Globus pallidus (tissue), 1 donor: ENCODE results near the gene GDPD5.

Experiments
- DNase-seq: peaks from one replicate; pipeline ENCODE4 v3.0.0-alpha.2; 2015; ENCODE audit warnings: low spot score

GDPD5 gene

DNA sequence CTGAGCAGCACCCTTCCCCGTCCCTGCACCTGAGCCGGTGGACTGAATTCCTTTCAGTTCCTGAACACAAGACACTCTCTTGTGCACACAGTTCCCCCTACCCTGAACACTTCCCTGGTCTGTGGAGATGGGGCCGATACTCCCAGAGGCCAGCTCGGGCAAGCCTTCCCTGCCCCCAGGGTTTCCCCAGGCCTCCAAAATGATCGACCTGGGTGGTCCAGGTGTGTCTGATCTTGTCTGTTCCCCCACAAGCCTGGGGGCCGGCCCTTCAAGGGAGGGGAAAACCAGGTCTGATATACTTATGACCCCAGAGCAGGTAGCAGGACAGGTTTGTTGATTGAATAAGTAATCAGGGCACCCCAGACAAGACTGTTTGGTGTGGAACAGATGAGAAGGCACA lies 52.1 kb downstream of the GDPD5 start:
- DNase-seq: no peak

- DNase-seq: no peak
Observed at GRCh38 chr11:75472081-75472732, 53.5 kb downstream of the GDPD5 start.

DNA sequence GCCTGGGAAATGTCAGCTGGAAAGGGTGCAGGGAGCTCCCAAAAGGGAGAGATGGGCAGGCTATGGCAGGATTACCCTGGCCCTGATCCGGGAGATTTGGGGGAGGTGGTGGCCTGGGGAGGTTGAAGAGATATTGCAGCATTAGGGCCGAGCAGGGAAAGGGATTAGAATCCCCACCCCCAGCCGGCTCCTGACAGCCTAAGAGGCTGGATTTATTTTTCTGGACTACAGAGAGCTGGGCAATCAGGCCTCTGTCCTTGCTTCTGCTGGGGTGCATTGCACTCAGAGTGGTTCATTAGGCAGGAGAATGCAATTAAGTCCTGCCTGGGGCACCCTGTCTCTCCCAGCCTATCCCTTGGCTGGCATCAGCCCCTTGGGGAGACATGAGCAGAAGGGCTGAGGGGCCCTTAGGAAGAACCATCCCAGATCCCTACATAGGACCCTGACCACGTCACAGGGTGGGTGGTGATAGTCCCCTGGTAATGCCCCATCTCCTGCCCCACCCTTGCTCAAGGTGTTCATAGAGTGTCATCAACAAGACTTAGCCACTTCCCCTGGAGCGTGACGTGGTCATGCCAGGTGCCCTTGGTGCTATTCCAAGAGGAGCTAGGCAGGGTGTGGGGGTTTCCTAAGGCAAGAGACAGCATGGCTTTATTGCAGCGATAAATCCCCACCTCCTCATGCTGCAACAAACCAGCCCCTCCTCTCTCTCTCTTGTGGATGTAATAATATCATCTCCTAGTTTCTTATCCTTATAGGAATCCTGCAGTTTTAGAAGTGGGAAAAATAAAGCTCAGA lies 54.4 kb downstream of the GDPD5 start:
- no peak for DNase-seq

DNA sequence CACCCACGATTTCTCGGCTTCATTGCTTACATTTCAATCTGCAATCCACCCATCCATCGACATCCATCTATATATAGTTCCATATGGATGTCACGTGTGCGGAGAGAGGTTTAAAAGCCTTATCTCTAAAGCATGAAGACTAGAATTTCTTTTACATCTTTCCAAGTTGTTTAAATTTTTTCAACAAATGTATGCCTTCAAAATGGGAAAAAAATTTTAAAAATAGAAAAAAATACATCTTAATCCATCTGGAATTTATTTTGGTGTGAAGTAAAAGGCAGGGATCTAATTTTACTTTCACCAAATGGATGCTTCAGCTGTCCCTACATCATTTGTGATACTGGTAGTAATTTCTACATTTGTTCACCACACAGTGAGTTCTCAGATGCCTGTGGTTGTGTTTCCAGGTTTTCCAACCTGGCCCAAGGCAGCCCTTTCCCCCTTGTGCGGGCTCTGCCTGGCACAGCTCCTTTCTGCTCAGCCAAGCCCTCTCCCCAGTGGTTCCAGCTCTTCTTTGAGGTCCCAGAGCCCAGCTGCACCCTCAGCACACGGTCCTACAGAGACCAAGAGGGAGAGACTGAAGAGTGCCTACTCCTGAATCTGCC lies 55.2 kb downstream of the GDPD5 start:
- DNase-seq: no peak

DNA sequence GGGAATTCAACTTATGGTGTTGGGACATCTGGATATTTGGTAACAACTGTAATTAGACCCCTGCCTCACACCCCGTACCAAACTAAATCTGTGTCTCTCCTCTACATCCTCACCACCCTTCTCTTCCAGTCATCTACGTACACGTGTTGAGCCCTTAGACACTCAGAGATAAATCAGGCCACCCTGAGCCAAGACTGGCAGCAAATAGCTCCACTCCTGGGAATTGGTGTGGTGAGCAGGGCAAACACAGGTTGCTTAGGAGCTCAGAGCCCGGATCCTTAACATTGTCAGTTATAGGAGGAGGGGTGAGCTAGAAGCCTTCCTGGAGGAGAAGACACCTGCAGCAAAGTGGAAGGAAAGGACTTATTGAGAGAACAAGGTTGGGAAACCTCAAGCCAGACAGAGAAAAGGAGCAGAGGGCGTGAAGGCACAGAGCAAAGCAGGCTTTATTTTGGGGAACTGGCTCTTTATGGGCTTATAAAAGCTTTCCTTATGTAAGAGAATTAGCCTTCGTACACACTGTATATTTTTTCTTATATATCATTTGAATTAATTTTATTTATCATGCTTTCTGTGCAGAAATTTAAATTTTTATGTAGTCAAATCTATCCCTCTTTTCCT lies 55.8 kb downstream of the GDPD5 start:
- DNase-seq: no peak

GRCh38 chr11:75468534-75469340 lies 57.0 kb downstream of the GDPD5 start:
- no peak for DNase-seq

GRCh38 chr11:75467881-75468280 lies 57.9 kb downstream of the GDPD5 start:
- DNase-seq: no peak

DNA sequence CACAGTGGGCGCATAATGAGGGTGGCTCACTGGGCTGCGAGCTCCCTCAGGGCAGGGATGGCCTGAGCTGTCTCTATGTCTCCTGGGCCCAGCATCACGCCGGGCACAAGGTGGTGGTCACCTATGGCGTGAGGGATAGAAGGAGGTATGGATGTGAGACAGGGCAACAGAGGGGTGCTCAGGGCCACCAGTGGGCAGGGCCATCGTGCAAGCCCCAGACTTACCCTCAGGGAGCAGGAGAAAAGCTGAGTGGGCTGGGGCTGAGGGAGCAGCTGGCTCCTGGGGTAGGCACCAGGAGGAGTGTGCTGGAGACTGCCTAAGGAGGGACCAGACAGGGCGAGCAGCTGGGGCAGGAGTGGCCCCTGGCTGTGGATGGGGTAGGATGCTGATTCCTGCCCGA lies 58.4 kb downstream of the GDPD5 start:
- DNase-seq: no peak

DNA sequence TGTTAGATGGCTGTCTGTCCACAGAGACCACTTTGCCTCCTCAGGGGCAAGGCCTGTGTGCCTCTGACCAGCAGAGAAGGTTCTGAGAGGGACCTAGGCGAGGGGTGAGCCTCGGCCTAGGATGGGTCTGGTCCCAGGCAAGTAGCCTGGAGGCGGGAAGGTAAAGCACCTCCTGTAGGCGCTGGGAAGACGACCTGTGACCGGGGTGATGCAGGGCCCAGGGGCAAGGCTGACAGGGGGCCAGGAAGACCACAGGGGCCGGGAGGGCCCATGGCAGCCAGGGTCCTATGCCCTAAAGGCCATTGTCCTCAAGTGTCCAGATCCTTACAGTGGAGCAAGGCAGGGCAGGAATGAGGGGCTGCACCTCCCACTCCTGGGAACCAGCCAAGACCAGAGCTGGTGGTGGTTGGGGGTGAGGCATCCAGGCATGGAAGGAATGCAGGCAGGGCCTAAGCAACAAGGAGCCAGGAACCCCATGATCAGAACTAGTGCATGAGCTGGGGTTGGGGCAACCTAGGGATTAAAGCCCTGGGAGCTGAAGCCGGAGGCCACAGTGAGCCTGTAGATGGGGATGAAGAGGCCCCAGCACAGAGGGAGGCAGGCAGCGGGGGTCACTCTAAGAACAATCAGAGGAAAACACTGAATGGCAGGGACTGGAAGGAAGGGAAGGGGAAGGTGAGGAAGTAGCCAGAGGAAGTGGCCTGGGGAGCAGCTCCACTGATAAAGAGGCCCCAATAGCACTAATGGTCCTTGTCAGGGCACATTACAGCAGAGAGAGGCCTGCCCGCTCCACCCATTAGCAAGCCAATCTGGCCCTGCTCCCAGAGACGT lies 59.8 kb downstream of the GDPD5 start:
- DNase-seq: no peak

- no peak for DNase-seq
Observed at GRCh38 chr11:75463106-75463774, 62.5 kb downstream of the GDPD5 start.

GRCh38 chr11:75462117-75462653 lies 63.6 kb downstream of the GDPD5 start:
- DNase-seq: no peak

GRCh38 chr11:75461151-75461550 lies 64.6 kb downstream of the GDPD5 start:
- DNase-seq: no peak

DNA sequence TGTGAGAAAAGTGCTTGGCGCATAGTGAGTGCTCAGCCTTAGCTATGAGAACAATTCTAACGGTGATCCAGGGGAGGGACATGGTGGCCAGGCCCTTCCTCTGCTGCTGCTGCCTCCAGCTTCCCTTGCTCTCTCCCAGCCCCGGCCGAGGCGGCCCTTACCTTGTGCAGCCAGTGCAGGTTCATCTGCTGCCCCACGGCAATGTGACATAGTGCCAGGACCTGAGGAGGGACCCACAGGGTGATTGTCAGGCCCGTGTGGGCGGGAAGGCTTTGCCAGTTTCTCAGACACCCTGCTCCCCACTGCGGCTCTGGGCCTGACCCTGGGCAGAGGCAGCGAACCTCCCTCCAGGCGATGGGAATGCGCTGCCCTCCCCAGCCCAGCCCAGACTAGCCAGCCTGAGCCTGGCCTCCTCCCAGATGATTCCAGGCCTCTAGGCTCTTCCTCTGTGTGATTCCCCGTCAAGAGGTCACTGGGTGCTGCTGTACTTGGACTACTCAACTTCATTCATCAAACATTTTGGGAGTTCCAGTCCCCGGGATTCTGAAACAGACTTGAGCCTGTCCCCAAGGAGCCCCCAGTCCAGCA lies 69.1 kb downstream of the GDPD5 start:
- DNase-seq: no peak

DNA sequence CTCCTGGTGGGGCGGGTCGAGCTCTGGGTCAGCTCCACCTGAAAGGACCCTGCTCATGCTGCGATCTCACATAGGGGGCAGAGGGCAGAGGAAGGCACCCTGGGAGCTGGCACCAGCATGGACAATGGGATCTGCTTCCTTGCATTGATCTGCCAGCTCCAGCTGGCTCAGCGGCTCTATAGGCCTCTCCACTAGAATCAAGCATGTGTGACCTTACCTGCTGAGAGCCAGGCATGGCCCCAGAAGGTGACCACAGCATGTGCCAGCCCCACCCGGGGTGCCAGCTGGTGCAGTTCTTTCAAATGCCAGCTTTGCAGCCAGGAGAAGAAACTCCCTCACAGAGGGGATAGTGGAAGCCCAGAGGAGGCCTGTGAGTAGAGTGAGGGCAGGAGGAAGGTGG lies 70.8 kb downstream of the GDPD5 start:
- no peak for DNase-seq

- no peak for DNase-seq
Observed at GRCh38 chr11:75453916-75454655, 71.7 kb downstream of the GDPD5 start.

DNA sequence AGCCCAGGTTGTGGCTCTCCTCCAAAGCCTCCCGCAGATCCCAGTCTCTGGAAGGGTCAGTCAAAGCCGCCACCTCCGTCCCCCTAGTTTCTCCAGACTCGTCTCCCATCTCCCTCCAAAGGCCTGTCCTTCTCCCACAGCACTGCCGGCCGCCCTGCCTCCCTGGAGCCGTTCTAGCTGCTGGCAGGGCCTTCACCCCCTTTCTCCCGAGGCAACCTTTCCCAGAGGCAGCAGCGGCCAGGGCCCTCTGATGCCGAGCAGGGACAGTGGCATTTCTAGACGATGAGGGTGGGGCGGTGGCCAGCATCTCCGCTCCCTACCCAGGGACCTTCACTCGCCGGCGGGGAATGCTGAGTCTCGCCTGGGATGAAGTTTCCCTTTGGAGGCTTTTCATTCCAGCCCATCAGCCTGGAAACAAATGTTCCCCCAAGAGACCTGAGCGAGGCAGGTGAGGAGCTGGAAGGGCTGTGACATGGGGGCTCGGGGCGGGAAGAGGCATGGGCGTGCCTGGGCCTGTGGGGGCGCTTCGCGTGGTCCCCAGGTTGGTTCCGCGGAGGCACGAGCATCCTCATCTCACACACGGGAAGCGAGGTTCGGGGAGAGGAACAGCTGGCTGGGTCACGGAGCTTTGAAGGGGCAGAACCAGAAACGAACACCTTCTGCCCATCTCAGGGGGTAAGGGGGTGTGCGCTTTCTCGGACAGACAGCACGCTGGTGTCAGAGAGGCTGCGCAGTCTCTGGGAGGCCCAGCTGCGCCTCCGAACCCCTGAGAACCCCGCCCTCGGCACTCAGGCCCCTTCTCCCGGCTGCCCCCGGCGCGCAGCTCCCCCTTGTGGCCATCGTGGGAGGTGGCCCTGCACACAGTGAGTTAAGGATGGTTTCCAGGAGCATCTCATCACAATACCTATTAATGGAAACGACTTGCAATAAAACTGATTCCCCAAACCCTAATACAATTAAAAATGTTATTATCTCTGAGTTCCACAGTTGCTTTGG lies 74.6 kb downstream of the GDPD5 start:
- no peak for DNase-seq

- no peak for DNase-seq
Observed at GRCh38 chr11:75450236-75450635, 75.5 kb downstream of the GDPD5 start.

DNA sequence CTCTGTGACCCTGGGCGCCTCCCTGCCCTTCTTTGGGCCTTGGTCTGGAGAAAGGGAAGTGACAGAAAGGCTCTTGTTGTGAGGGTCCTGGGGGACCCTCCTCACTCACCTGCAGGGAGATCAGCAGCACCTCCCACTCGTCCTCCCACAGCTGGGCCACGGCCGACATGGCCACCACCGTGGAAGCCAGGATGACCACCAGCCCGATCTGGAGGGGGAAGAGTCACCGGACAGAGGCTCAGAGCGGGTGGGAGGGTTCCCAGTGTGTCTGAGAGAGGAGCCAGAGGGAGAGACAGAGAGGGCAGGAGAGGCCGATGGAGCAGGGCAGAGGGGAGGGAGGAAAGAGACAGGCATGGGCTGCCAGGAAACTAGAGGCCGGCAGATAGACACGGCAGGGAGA lies 76.0 kb downstream of the GDPD5 start:
- no peak for DNase-seq
